Pancreas (tissue), 10 donors: ENCODE results near the gene NEK10. TPM values are rescaled to one million over a fixed set of nuclear protein-coding genes. Genes with fewer than 3 reads are reported as not detected.

Experiments used
- ATAC-seq, 4 donors: fragments of 200-7000 bp; cut with Tn5 transposase; one replicate each; pipeline versions ENCODE4 v1.8.0 to v1.9.1; 2020; ENCODE audit warnings: mild to moderate bottlenecking in 4 of 4, moderate library complexity in 4 of 4
- DNase-seq, 6 donors: peaks; one replicate each; pipeline ENCODE4 v3.0.0-alpha.2; 2020
- FAIRE-seq: peaks from 2 replicates; lab custom pipeline; 2012; peaks lifted over from hg19 to GRCh38; lab: Jason Lieb, UNC
- H3K27ac ChIP-seq, 4 donors: fragments of 200-600 bp; sonication (generic); 1 replicate in 3 of 4; 2 replicates in 1 of 4; pipeline versions ENCODE4 v1.5.0 to v1.8.0; 2020
- H3K27me3 ChIP-seq, 4 donors: fragments of 200-600 bp; one replicate each; pipeline ENCODE4 v1.8.0; 2021
- H3K36me3 ChIP-seq, 3 donors: fragments of 200-600 bp; sonication (generic) in 1 of 3; one replicate each; pipeline versions ENCODE4 v1.5.0 to v1.8.0; 2020 to 2021
- H3K4me1 ChIP-seq, 3 donors: fragments of 200-600 bp; one replicate each; pipeline ENCODE4 v1.8.0; 2021
- H3K4me3 ChIP-seq, 4 donors: fragments of 200-600 bp; sonication (generic) in 2 of 4; one replicate each; pipeline versions ENCODE4 v1.5.0 to v1.8.0; 2020 to 2021
- H3K9me3 ChIP-seq, 4 donors: fragments of 200-600 bp; one replicate each; pipeline ENCODE4 v1.8.0; 2021
- CTCF ChIP-seq, 4 donors: fragments of 200-600 bp; sonication (generic) in 3 of 4; IDR thresholded peaks; one replicate each; pipeline versions ENCODE4 v1.5.0 to v1.8.0; 2021; ENCODE audit warnings: antibody characterized with exemption in 4 of 4
- WGBS, 2 donors: extraction: QIAGEN DNeasy Blood & Tissue Kit; methylation state at CpG; one replicate each; pipeline ENCODE4 v1.1.7; 2013; 5-methylcytosine and 5-hydroxymethylcytosine counted together
- intact Hi-C, 3 donors: fragments of 100-400 bp; cut with DNase I; formaldehyde crosslinking; loops; one replicate each; pipeline versions ENCODE4 v1.11.1 to v1.14.2; 2022
- polyA plus RNA-seq, 2 donors: library from polyadenylated mRNA; stranded (reverse); fragments of 200-250 nt; gene quantifications; one replicate each; pipeline ENCODE4 v1.2.3, GENCODE V29; 2013
- total RNA-seq, 6 donors: library from RNA; stranded (reverse); fragmentation: NEBNext Ultra II Directional in 4 of 6; extraction: Animal tissue kit (Norgen Biotek cat#: 25700) in 4 of 6; gene quantifications; one replicate each; pipeline versions ENCODE4 v1.2.1 to v1.2.4, GENCODE V29; 2021 to 2023
- donor health status: healthy with polysubstance abuse.
- donor health status: DM: no; HTN: no; CAD: no; lungs with moderate emphysema.
- donor health status: DM: no; HTN: no; CAD: no.
- donor health status: control.
- donor health status: control.
- donor health status: Bipolar disorder and iron deficiency.
- donor health status: DM: yes; HTN: yes; CAD: no.
- donor health status: DM: no; HTN: no; CAD: no.
- donor health status: DM: no; HTN: no; CAD: no.
- donor health status: DM: yes; HTN: yes; CAD: no.

Gene NEK10
- total and polyA plus RNA-seq, 8 donors: 0.24 to 0.90 (median 0.37) TPM

- DNase-seq (no peak), ATAC-seq (no peak), FAIRE-seq (no peak)
- intact Hi-C loops: loop anchor here in 1 of 3 donors (10.0 kb wide), 1 partner anchor 155 kb away; no protein-coding TSS in a partner anchor
- Histone ChIP-seq H3K4me1 (no peaks in the 10 kb centered on the region), H3K27ac (no peak overlapping the region), H3K36me3 (no peaks in the 10 kb centered on the region), H3K27me3 (no peaks in the 10 kb centered on the region), H3K9me3 (no peaks in the 10 kb centered on the region), H3K4me3 (no peak overlapping the region)
- no peak for TF ChIP-seq CTCF (IDR thresholded peaks at IDR 0.05)
- 22 to 27% methylated on average over 3 of the region's 3 CpGs for WGBS, 2 donors
Measured at GRCh38 chr3:27119639-27120038, 249.5 kb downstream of the NEK10 start.

GRCh38 chr3:27115352-27115751 lies 253.8 kb downstream of the NEK10 start:
- 81 to 88% methylated on average over 1 of the region's 1 CpG for WGBS, 2 donors
- Histone ChIP-seq H3K27me3 (no peaks in the 10 kb centered on the region), H3K9me3 (no peaks in the 10 kb centered on the region), H3K36me3 (no peaks in the 10 kb centered on the region), H3K4me1 (no peaks in the 10 kb centered on the region), H3K4me3 (no peak overlapping the region), H3K27ac (no peak overlapping the region)
- no peak for ATAC-seq
- intact Hi-C loops: no loop called here
- FAIRE-seq: no peak
- no peak for TF ChIP-seq CTCF (IDR thresholded peaks at IDR 0.05)
- DNase-seq: no peak

DNA sequence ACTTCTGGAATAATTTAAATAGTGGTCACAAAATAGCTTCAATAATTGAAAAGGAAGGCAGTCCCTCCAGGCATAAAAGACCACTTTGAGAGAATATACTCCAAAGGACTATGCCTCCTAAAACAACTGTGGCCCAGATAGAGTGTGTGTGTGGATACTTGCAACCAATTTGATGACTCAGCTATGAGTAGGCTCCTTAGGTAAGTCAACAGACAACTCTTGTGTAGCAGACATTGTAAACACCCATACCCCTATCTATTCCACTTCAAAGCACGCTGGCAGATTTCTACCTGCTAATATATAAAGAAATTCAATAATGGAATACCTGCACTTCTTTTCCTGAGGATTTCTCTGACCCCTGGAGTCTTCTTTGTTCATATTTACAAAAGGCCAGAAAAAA lies 254.5 kb downstream of the NEK10 start:
- Histone ChIP-seq H3K9me3 (no peaks in the 10 kb centered on the region), H3K36me3 (no peaks in the 10 kb centered on the region), H3K4me3 (no peak overlapping the region), H3K27ac (no peak overlapping the region), H3K27me3 (no peaks in the 10 kb centered on the region), H3K4me1 (no peaks in the 10 kb centered on the region)
- ATAC-seq (no peak), FAIRE-seq (no peak), DNase-seq (no peak)
- 84 to 88% methylated on average over 1 of the region's 1 CpG for WGBS, 2 donors
- no peak for TF ChIP-seq CTCF (IDR thresholded peaks at IDR 0.05)
- intact Hi-C loops: no loop called here

GRCh38 chr3:27114129-27114528 lies 255.1 kb downstream of the NEK10 start:
- 75 to 79% methylated on average over 2 of the region's 2 CpGs for WGBS, 2 donors
- ATAC-seq (no peak), DNase-seq (no peak), FAIRE-seq (no peak)
- Histone ChIP-seq H3K4me1 (no peaks in the 10 kb centered on the region), H3K36me3 (no peaks in the 10 kb centered on the region), H3K4me3 (no peak overlapping the region), H3K27ac (no peak overlapping the region), H3K9me3 (no peaks in the 10 kb centered on the region), H3K27me3 (no peaks in the 10 kb centered on the region)
- TF ChIP-seq CTCF (IDR thresholded peaks at IDR 0.05): no peak
- intact Hi-C loops: no loop called here

DNA sequence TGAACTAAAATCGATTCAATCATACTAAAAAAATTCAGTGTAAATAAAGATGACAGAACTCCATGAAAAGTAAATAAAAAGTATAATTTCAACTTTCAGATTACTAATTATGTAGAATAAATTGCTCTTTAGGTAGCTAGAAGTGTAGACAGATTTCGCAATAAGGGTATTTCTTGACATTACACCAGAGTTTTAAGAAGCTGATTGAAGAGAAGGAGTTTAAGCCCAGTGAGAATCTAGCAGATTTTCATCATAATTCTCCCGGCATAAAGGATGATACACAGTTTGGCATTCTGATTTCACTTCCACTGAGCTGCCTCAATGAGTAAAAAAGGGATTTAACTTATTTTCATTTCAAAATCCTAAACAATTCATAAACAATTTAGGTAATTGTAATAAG lies 259.2 kb downstream of the NEK10 start:
- no peak for FAIRE-seq
- no peak for DNase-seq
- Histone ChIP-seq H3K27me3 (no peaks in the 10 kb centered on the region), H3K9me3 (no peaks in the 10 kb centered on the region), H3K27ac (no peak overlapping the region), H3K36me3 (no peaks in the 10 kb centered on the region), H3K4me3 (no peak overlapping the region), H3K4me1 (no peaks in the 10 kb centered on the region)
- intact Hi-C loops: no loop called here
- TF ChIP-seq CTCF (IDR thresholded peaks at IDR 0.05): no peak
- 58 to 62% methylated on average over 3 of the region's 3 CpGs for WGBS, 2 donors
- no peak for ATAC-seq
